Stimulated activated CD8-positive, alpha-beta memory T cell treated with anti-CD3 and anti-CD28 coated beads, Interleukin-7, amount 100 ng/mL, for 1 hour (primary cell): Measurements from ENCODE around the gene TM4SF20.
"Not testable (repeated sequence)": the region's sequence is repeated elsewhere in the genome, so short reads cannot be mapped to it uniquely, and the experiment has no call there.

ENCODE experiments used
- DNase-seq, 2 donors: peaks; one replicate each; pipeline ENCODE4 v3.0.0-alpha.2; 2020; ENCODE audit warnings: low read depth in 2 of 2

Gene TM4SF20

DNA sequence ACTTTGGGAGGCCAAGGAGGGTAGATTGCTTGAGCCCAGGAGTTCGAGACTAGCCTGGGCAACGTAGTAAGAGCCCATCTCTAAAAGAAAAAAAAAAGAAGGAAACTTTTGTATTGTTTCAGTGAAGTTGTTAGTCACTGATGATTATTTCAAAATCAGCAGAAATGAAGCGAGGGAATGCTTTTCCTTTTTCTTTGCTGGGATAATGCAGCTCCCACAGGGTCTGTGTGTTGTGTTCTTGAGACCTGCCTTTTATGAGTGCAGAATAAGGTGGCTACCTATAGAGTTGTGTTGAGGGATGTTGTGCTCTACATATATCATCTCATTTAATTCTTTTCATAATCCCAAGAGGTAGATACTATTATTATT lies 11.7 kb downstream of the TM4SF20 start:
- no peak for DNase-seq

DNA sequence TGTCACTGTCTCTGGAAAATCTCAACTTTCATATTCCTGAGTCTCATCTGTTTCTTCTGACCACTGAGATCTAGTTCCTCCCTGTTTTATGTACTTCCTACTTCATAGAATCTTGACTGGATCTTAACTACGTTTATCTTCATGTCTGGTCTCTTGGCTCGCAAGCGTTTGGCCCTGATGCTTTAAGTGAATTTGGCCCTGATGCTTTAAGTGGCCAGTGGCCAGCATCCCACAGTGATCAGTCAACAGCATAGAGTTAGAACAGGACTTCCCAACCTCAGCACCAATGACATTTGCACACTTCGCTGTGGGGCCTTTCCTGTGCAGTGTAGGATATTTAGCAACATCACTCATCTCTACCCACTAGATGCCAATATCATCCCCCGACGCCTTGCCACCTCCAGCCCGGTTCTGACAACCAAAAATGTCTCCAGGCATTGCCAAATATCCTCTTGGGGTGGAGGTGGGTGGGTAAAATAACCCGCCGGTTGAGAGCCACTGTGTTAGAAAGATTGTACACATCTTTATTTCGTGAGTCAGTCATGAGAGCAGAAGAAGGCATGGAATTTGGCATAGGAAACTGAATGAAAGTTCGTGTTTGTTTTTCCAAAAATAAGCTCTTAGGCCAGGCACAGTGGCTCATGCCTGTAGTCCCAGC lies 12.2 kb downstream of the TM4SF20 start:
- no peak for DNase-seq

GRCh38 chr2:227365833-227366232 lies 13.3 kb downstream of the TM4SF20 start:
- DNase-seq: no peak

- DNase-seq: not testable (repeated sequence)
These were observed 14.4 kb downstream of the TM4SF20 start for GRCh38 chr2:227364585-227365263.

- no peak for DNase-seq
These were observed 15.3 kb downstream of the TM4SF20 start for GRCh38 chr2:227363756-227364155.

DNA sequence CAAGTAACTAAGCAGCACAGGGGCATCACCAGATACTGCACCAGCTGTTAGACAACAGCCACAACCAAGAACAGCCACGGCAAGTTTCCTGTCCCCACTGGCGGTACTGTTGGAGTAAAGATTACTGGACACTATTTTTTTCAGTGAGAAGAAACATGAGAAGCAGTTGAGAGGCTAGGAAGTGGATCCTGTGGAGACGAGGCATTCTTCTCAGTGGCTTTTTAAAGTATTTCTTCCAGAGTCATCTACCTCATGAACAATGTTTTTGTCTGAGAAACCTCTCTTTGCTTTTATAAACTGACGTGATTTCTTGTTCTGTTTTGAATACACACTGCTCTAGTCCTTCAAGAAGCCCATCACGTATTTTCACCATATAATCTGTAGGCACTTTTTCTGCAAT lies 18.8 kb downstream of the TM4SF20 start:
- DNase-seq: no peak

DNA sequence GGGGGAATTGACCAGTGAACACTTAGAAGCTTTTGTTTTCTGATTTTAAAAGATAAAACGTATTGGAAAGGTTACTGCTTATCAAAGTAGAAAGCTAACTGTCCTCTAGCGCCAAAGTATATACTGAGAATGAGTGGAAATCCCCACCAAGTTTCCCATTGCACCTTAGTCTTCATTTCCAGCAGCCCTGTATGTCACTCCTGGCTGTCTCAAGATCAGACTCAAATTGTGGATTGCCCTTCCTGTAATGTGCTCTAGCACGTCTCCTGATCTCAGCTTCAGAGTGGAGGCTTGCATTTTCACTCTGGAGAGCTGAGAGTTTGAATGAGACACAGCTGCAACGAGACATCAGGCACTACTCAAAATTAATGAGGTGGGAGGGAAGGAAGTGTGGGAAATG lies 27.5 kb downstream of the TM4SF20 start:
- no peak for DNase-seq

DNA sequence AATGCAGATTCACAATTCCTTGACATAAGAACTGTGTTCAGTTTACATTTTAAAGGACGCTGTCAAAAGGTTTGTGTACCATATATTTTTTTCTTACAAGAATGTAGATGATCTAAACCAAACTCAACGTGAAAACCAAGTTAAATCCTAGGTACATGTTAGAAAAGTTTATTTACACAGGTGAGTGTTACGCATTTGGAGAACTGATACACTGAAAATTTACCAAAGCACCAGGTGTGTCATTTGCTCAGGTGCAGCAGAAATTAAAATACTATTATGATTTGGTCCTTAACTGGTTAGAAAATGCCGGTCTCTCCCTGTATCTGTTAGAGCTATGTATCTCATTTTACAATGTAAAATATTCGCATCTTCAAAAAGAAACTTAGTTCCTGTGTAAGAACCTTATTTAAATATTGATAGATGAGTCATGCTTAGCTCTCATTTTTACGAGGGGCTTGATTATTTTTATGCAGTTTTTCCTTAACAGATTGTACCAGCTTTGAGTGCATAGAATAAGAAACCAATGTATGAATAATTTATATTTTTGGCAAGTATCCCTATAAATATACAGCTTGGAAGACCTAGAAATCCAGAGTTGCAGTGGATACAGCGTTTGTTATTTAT lies 29.0 kb downstream of the TM4SF20 start:
- DNase-seq: no peak

- no peak for DNase-seq
These were observed 30.8 kb downstream of the TM4SF20 start for GRCh38 chr2:227348324-227348723.

DNA sequence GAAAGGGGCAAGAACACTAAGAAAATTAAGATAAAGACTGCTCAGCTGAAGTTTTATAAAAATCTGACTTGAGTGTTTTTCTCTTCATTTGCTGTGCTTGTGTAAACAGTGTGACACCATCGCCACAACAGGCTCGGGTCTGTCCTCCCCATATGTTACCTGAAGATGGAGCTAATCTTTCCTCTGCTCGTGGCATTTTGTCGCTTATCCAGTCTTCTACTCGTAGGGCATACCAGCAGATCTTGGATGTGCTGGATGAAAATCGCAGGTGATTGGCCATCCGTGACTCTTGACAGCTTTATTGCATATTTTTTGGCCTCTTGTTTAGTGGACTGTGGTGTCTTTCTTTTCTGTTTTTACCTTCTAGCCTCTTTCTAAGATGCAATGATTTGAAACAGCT lies 32.0 kb downstream of the TM4SF20 start:
- no peak for DNase-seq

DNA sequence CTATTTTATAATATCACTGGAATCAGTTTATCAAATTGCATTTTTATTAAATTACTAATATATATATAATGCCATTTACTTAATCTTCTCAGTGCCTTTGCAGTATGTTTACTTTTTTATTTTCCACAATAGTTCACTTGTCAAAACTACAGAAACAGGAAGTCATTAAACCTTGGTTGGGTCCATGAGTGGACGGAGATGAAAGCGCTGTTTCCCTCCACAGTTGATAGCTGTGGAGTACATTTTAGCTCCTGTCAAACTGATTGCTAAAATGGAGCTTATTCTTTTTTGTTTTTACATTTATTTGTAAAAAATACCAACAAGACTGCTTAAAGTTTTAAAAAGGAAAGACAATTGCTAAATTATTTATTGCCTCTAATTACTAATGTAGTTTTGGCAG lies 34.9 kb downstream of the TM4SF20 start:
- no peak for DNase-seq

DNA sequence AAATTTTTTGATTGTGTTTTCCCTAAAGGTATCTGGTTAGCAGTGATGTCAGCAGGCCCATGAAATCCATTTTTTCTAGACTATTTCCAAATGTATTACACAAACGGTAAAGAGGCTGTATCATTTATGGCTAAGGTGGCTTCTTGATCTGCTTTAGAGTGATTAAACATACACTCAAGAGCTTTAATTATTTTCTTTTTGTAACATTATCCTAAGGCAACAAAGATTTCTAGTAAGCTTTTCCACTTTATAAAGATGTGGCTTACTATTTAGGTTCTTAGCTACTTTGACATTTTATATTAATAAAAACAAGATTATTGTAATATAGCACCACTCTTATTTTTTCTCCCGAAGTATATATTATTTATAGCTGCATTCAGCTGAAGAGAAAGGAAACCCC lies 37.6 kb downstream of the TM4SF20 start:
- no peak for DNase-seq

- no peak for DNase-seq
These were observed 39.0 kb downstream of the TM4SF20 start for GRCh38 chr2:227340106-227340505.

- DNase-seq: no peak
These were observed 40.0 kb downstream of the TM4SF20 start for GRCh38 chr2:227339098-227339599.

DNA sequence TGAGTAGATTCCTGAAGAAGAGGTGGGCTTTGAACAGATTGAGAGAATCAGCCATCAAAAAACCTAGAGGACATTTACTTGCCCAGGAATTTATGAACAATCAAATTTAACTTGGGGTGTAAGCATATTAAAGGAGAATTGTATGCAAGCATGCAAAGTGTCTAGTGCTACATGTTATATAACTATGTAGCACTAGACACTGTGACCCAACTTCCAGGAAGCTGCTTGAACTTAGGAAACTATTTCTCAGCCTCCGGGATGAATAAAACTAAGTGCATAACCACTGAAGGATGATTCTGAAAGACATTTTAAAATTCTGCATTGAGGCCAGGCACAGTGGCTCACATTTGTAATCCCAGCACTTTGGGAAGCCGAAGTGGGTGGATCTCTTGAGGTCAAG lies 41.7 kb downstream of the TM4SF20 start:
- DNase-seq: no peak

DNA sequence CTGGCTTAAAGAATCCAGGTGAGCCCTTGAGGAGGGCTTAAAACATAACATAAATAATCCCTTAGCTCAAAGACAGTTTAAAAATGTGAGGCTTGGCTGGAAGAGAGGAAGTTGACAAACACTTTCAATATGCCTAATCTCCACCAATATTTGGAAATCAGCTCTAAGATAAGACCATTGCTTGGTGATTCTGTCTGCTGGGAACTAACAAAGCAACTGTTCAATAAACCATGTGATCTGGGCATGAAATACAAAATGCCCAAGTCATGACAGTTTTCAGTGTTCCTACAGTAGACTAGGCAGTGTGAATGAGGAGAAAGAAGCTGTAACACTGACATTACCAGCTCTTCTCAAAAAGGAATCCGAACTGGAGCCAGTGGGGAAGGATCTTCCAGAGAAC lies 43.4 kb downstream of the TM4SF20 start:
- DNase-seq: no peak

GRCh38 chr2:227326783-227327182 lies 52.3 kb downstream of the TM4SF20 start:
- DNase-seq: no peak

DNA sequence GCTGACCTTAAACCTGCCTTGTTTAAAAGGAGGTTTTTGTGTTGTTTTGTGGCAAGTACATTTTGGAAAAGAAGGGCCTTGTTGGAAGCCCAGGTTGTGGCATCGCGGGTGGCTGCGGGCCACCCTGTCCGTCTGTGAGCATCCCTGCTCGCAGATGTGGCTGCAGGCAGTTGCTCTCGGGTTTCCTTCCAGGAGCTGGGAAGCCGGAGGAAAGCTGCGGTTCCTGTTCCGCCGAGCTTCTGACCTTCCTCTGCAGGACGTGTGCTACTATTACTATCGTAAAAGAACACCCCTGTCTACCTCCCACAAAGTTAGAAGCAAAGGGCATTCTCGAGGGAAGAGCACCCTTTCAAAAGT lies 53.3 kb downstream of the TM4SF20 start:
- no peak for DNase-seq

- DNase-seq: peak; percentile 86
These were observed 53.9 kb downstream of the TM4SF20 start, which contains the start of gene MFF for GRCh38 chr2:227324995-227325838. Gene MFF, plus strand, starts transcription at chr2:227325251. Its CDS starts 5,415 bp downstream, at chr2:227330666.

DNA sequence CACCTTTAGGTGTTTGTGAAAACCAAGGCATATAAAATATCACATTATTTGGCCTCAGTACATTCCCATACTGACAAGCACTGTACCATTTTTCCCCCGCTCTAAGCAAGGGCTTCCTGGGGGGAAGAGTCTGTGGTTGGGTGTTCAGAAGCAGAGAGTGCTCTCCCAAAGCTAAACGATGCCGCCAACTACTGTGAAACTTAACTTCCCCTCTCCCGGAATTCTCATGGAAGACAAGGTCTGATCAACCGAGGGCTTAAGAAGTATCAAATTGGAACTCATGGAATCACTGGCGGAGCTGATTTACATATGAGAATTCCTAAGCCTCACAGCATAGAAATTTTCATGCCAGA lies 54.5 kb downstream of the TM4SF20 start:
- DNase-seq: no peak

DNA sequence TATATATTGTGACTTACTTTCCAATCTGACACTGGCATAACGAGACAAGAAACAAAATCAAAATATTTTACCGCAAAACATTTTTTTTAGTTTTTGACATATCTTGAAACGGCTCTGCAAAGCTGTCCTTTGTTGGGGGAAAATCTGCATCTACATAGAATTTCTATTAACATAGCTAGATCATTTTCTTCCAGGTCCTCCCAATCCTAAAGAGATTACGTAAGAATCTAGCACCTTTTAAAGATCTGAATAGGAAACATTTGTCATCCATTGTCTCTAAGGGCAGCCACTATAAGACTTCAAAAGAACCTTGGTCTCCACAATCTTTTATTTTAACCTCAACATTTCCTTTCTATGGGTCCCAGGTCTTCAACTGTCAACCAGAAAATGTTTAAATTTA lies 55.3 kb downstream of the TM4SF20 start:
- no peak for DNase-seq

GRCh38 chr2:227322530-227323205 lies 56.4 kb downstream of the TM4SF20 start:
- DNase-seq: no peak
